Endothelial cell of umbilical vein (primary cell): ENCODE data around the gene POLR3A. TPM values are rescaled to one million over a fixed set of nuclear protein-coding genes. Genes with fewer than 3 reads are reported as not detected.

Experiments used
- BruUV-seq: library from RNA; stranded (reverse); fragments of 400-500 nt; replicated peaks from 2 replicates; lab custom pipeline; 2021; lab: Mats Ljungman, UMichigan
- CTCF ChIA-PET: fragments of 300-600, 350-600 bp; sonication (Branson Sonifier 250); formaldehyde crosslinking; loops from one replicate; lab custom pipeline; 2021; ENCODE audit warnings: antibody characterized with exemption, inconsistent platforms; lab: Charles Lee
- POLR2A ChIA-PET: fragments of 300-600, 350-600 bp; sonication (Branson Sonifier 250); formaldehyde crosslinking; loops from one replicate; lab custom pipeline; 2021; ENCODE audit warnings: antibody characterized with exemption, inconsistent platforms; lab: Charles Lee
- DNase-seq: peaks from one replicate; pipeline ENCODE4 v3.0.0-alpha.2; 2011; ENCODE audit warnings: low read depth, low spot score
- FAIRE-seq: peaks from 2 replicates; lab custom pipeline; 2011; peaks lifted over from hg19 to GRCh38; lab: Jason Lieb, UNC
- H2AFZ ChIP-seq: 2 replicates; pipeline ENCODE4 v1.6.0; 2012; ENCODE audit warnings: low read depth, low read length, control low read depth, inconsistent platforms
- H3K27ac ChIP-seq: 2 replicates; pipeline ENCODE4 v1.5.1; 2011; ENCODE audit warnings: low read depth, mild to moderate bottlenecking, control low read depth, low read length, moderate library complexity; ENCODE audit not compliant: insufficient read depth
- H3K27me3 ChIP-seq, 2 experiments: 2 replicates each; pipeline versions ENCODE4 v1.6.0 to v1.6.1; 2011; ENCODE audit warnings: low read length in 2 of 2, mixed read lengths in 1 of 2; ENCODE audit not compliant: control insufficient read depth in 2 of 2, insufficient read depth in 2 of 2
- H3K36me3 ChIP-seq, 2 experiments: 2 replicates in 1 of 2; 3 replicates in 1 of 2; pipeline ENCODE4 v1.5.1; 2011; ENCODE audit warnings: low read length in 2 of 2, mild to moderate bottlenecking in 1 of 2, moderate library complexity in 1 of 2; ENCODE audit not compliant: control insufficient read depth in 2 of 2, insufficient read depth in 2 of 2; ENCODE audit errors: extremely low read depth in 1 of 2
- H3K4me1 ChIP-seq: 3 replicates; pipeline ENCODE4 v1.5.1; 2011; ENCODE audit warnings: mild to moderate bottlenecking, low read length; ENCODE audit not compliant: control insufficient read depth, insufficient read depth; ENCODE audit errors: extremely low read depth
- H3K4me2 ChIP-seq: 2 replicates; pipeline ENCODE4 v1.6.1; 2011; ENCODE audit warnings: low read length, control low read depth, mixed read lengths; ENCODE audit not compliant: insufficient read depth
- H3K4me3 ChIP-seq, 3 experiments: fragments of 200-600 bp in 1 of 3; sonication (generic), shearing (Covaris generic) in 1 of 3; replicated peaks in 1 of 3; 2 replicates each; pipeline ENCODE4 v1.5.1; 2011 to 2016; ENCODE audit warnings: control low read depth in 3 of 3, low read length in 3 of 3, mild to moderate bottlenecking in 2 of 3, inconsistent platforms in 1 of 3, low read depth in 1 of 3, moderate library complexity in 1 of 3; ENCODE audit not compliant: insufficient read depth in 1 of 3
- H3K79me2 ChIP-seq: 2 replicates; pipeline ENCODE4 v1.6.0; 2012; ENCODE audit warnings: low read length, inconsistent platforms; ENCODE audit not compliant: control insufficient read depth, insufficient read depth
- H3K9ac ChIP-seq: replicated peaks from 2 replicates; pipeline ENCODE3; 2011; ENCODE audit warnings: low read length, control low read depth; ENCODE audit not compliant: insufficient read depth; ENCODE audit errors: extremely low read depth
- H3K9me1 ChIP-seq: replicated peaks from 3 replicates; pipeline ENCODE4 v1.6.0; 2011; ENCODE audit warnings: mild to moderate bottlenecking, low read length; ENCODE audit not compliant: control insufficient read depth, insufficient read depth; ENCODE audit errors: extremely low read depth
- H3K9me3 ChIP-seq: replicated peaks from 2 replicates; pipeline ENCODE4 v1.5.1; 2012; ENCODE audit warnings: low read length, inconsistent platforms; ENCODE audit not compliant: control insufficient read depth, insufficient read depth
- H4K20me1 ChIP-seq: replicated peaks from 2 replicates; pipeline ENCODE3; 2011; ENCODE audit warnings: mild to moderate bottlenecking, low read length; ENCODE audit not compliant: control insufficient read depth, insufficient read depth; ENCODE audit errors: extremely low read depth
- EZH2 ChIP-seq: IDR thresholded peaks from 2 replicates; pipeline ENCODE4 v1.6.1; 2012; ENCODE audit warnings: borderline replicate concordance, low read depth, mild to moderate bottlenecking, moderate library complexity, low read length, inconsistent platforms; ENCODE audit not compliant: severe bottlenecking
- FOS ChIP-seq: IDR thresholded peaks from 2 replicates; pipeline ENCODE4 v1.6.1; 2011; ENCODE audit warnings: mild to moderate bottlenecking, low read length, moderate library complexity, borderline replicate concordance; ENCODE audit not compliant: insufficient read depth
- GATA2 ChIP-seq: IDR thresholded peaks from 2 replicates; pipeline ENCODE4 v1.7.0; 2011; ENCODE audit warnings: low read depth, mild to moderate bottlenecking, moderate library complexity, mixed read lengths, low read length; ENCODE audit not compliant: insufficient read length, insufficient read depth
- JUN ChIP-seq: IDR thresholded peaks from 2 replicates; pipeline ENCODE4 v1.6.1; 2011; ENCODE audit warnings: borderline replicate concordance, low read depth; ENCODE audit not compliant: insufficient read length, insufficient read depth
- MYC ChIP-seq: IDR thresholded peaks from one replicate; pipeline ENCODE4 v1.6.1; 2011; ENCODE audit warnings: mild to moderate bottlenecking, low read depth, low read length
- POLR2A ChIP-seq: IDR thresholded peaks from 2 replicates; pipeline ENCODE4 v1.6.1; 2012; ENCODE audit warnings: low read depth, mild to moderate bottlenecking, control low read depth, low read length
- POLR2AphosphoS5 ChIP-seq: IDR thresholded peaks from 2 replicates; pipeline ENCODE4 v1.6.1; 2012; ENCODE audit warnings: low read depth, mild to moderate bottlenecking, control low read depth, low read length, moderate library complexity; ENCODE audit not compliant: insufficient read depth
- dilution Hi-C: fragments of 300-500 bp; cut with MboI; formaldehyde crosslinking; loops from one replicate; pipeline ENCODE4 v1.15.0; 2019; ENCODE audit warnings: low sequenced_read_pairs; ENCODE audit not compliant: extremely low pct_ligation_motif_present
- intact Hi-C: fragments of 100-400 bp; cut with micrococcal nuclease; formaldehyde crosslinking; loops from one replicate; pipeline ENCODE4 v1.10.0; 2022
- polyA plus RNA-seq, 4 experiments: library from polyadenylated mRNA; depleted of rRNA in 3 of 4; stranded (reverse) in 3 of 4; unstranded in 1 of 4; fragments of >200 nt; gene quantifications; 2 replicates each; pipeline versions ENCODE4 v1.2.1 to v1.2.3, GENCODE V29; 2011 to 2012; ENCODE audit warnings: missing spikeins in 1 of 4
- total RNA-seq: library from RNA; stranded (reverse); gene quantifications from 2 replicates; pipeline ENCODE4 v1.2.3, GENCODE V29; 2021
- TF ChIP-seq, protein P1 (sequence below): IDR thresholded peaks from 2 replicates; pipeline ENCODE4 v1.6.1; 2011; ENCODE audit not compliant: insufficient read depth, insufficient read length
- TF ChIP-seq, protein P2 (sequence below), 2 donors: IDR thresholded peaks; 1 replicate in 1 of 2; 2 replicates in 1 of 2; pipeline ENCODE4 v1.5.1; 2011; ENCODE audit warnings: low read length in 2 of 2, mild to moderate bottlenecking in 2 of 2, moderate library complexity in 2 of 2, control low read depth in 1 of 2, inconsistent platforms in 1 of 2, low read depth in 1 of 2; ENCODE audit not compliant: insufficient read depth in 1 of 2; ENCODE audit errors: extremely low read depth in 1 of 2

POLR3A gene
- total and polyA plus RNA-seq, 2 donors (not counting 3 experiments of a cell fraction or from before 2014, with no cell fraction given), result 9.5 to 25.3 TPM

DNA sequence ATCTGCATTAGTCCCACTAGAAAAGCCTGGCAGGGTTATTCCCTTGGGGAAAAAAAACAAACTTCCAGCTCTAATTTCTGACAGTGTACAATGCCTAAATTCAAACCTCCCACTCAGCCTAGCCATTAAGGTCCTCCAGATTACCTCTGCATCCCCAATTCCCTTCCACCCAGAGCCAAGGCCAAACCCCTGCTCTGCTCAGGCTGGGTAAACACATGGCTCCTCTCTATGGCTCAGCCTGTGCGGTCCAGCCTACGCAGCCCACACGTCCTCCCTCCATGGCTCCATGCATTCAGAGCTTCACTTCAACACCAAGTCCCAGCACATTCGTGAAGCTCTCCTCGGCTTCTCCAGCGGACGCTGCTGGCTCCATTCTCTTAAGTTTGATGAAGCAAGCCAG lies 107.9 kb downstream of the POLR3A start:
- no peak overlapping the region for H3K4me3 ChIP-seq
- no peak for TF ChIP-seq FOS
- no peak for TF ChIP-seq POLR2A
- TF ChIP-seq MYC, result no peak
- TF ChIP-seq EZH2, result no peak
- no peaks in the 10 kb centered on the region for H4K20me1 ChIP-seq
- no peak overlapping the region for H3K4me2 ChIP-seq
- no peaks in the 10 kb centered on the region for H3K36me3 ChIP-seq
- no peaks in the 10 kb centered on the region for H3K9me1 ChIP-seq
- H3K4me1 ChIP-seq, result peaks cover 12% of the 10 kb centered on the region
- H3K27me3 ChIP-seq, result no peaks in the 10 kb centered on the region
- ChIA-PET CTCF (interaction anchor here (1.2 to 1.9 kb wide), 2 partner anchors 18 to 33 kb away, joined by 3 to 4 read pairs; no protein-coding TSS in a partner anchor), POLR2A (interaction anchor here (0.5 kb wide), 1 partner anchor 13 kb away, joined by 5 read pairs; no protein-coding TSS in a partner anchor)
- no peak overlapping the region for H3K27ac ChIP-seq
- dilution Hi-C loops, result no loop called here
- intact Hi-C loops, result no loop called here
- no peaks in the 10 kb centered on the region for H3K9me3 ChIP-seq
- FAIRE-seq, result no peak
- peaks cover 32% of the 10 kb centered on the region for H3K79me2 ChIP-seq
- DNase-seq, result no peak
- no peak overlapping the region for H2AFZ ChIP-seq
- no TSS peak for BruUV-seq
- H3K9ac ChIP-seq, result no peak overlapping the region

GRCh38 chr10:77920495-77920894 lies 108.8 kb downstream of the POLR3A start:
- Histone ChIP-seq H2AFZ (no peak overlapping the region), H3K4me1 (peaks cover 6% of the 10 kb centered on the region), H3K4me2 (no peak overlapping the region), H3K79me2 (peaks cover 30% of the 10 kb centered on the region), H3K9ac (no peak overlapping the region), H4K20me1 (no peaks in the 10 kb centered on the region), H3K9me3 (no peaks in the 10 kb centered on the region), H3K27ac (no peak overlapping the region), H3K9me1 (no peaks in the 10 kb centered on the region), H3K36me3 (no peaks in the 10 kb centered on the region), H3K4me3 (no peak overlapping the region), H3K27me3 (no peaks in the 10 kb centered on the region)
- BruUV-seq, result no TSS peak
- DNase-seq (no peak), FAIRE-seq (no peak)
- ChIA-PET CTCF (interaction anchor here (1.2 to 1.9 kb wide), 2 partner anchors 19 to 33 kb away, joined by 3 to 4 read pairs; no protein-coding TSS in a partner anchor), POLR2A (no interaction called here)
- TF ChIP-seq GATA2, result no peak
- TF ChIP-seq, protein P1, sequence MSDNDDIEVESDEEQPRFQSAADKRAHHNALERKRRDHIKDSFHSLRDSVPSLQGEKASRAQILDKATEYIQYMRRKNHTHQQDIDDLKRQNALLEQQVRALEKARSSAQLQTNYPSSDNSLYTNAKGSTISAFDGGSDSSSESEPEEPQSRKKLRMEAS, result no peak
- no peak for TF ChIP-seq JUN
- no peak for TF ChIP-seq MYC
- no peak for TF ChIP-seq POLR2AphosphoS5
- no peak for TF ChIP-seq FOS
- TF ChIP-seq POLR2A, result no peak
- TF ChIP-seq, protein P2, sequence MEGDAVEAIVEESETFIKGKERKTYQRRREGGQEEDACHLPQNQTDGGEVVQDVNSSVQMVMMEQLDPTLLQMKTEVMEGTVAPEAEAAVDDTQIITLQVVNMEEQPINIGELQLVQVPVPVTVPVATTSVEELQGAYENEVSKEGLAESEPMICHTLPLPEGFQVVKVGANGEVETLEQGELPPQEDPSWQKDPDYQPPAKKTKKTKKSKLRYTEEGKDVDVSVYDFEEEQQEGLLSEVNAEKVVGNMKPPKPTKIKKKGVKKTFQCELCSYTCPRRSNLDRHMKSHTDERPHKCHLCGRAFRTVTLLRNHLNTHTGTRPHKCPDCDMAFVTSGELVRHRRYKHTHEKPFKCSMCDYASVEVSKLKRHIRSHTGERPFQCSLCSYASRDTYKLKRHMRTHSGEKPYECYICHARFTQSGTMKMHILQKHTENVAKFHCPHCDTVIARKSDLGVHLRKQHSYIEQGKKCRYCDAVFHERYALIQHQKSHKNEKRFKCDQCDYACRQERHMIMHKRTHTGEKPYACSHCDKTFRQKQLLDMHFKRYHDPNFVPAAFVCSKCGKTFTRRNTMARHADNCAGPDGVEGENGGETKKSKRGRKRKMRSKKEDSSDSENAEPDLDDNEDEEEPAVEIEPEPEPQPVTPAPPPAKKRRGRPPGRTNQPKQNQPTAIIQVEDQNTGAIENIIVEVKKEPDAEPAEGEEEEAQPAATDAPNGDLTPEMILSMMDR (IDR thresholded peaks at IDR 0.05; ENCODE audit: extremely low read depth in 1 of 2, insufficient read depth in 1 of 2, low read depth in 1 of 2, low read length in 2 of 2), result no peak
- TF ChIP-seq EZH2, result no peak
- intact Hi-C loops (no loop called here), dilution Hi-C loops (no loop called here)
